SK-N-SH (cell line): ENCODE measurements around the gene AMZ1. TPM values are rescaled to one million over a fixed set of nuclear protein-coding genes. Genes with fewer than 3 reads are reported as not detected.
"Not testable (repeated sequence)": the region's sequence is repeated elsewhere in the genome, so short reads cannot be mapped to it uniquely, and the experiment has no call there.

Experiments
- CTCF ChIA-PET: fragments of 300-600, 350-600 bp; formaldehyde crosslinking; extraction: SDS; loops from one replicate; lab custom pipeline; 2021; lab: Yijun Ruan, JAX
- POLR2A ChIA-PET: fragments of 350-600 bp; sonication (Branson Sonifier 250); formaldehyde crosslinking; extraction: SDS; loops from one replicate; lab custom pipeline; 2020; ENCODE audit warnings: antibody characterized with exemption, inconsistent platforms; lab: Yijun Ruan, JAX
- DNase-seq: peaks from one replicate; pipeline ENCODE4 v3.0.0; 2012
- H2AFZ ChIP-seq: fragments of 200-600 bp; sonication (generic); 2 replicates; pipeline ENCODE4 v1.8.1; 2016; ENCODE audit warnings: antibody characterized with exemption, mild to moderate bottlenecking, low read depth
- H3F3A ChIP-seq: fragments of 200-600 bp; sonication (generic); replicated peaks from 2 replicates; pipeline ENCODE3; 2016; ENCODE audit warnings: antibody characterized with exemption, mild to moderate bottlenecking; ENCODE audit not compliant: insufficient read depth
- H3K27ac ChIP-seq, 2 experiments: fragments of 200-500 bp in 1 of 2; fragments of 200-600 bp in 1 of 2; sonication (Bioruptor generic) in 1 of 2; sonication (generic), shearing (Covaris generic) in 1 of 2; 2 replicates each; pipeline versions ENCODE4 v1.5.1 to v1.6.1; 2014 to 2016; ENCODE audit warnings: low read depth in 2 of 2, inconsistent platforms in 1 of 2, low read length in 1 of 2, mild to moderate bottlenecking in 1 of 2, mixed read lengths in 1 of 2
- H3K27me3 ChIP-seq: fragments of 200-600 bp; sonication (generic), shearing (Covaris generic); 2 replicates; pipeline ENCODE4 v1.6.1; 2016; ENCODE audit warnings: mixed run types; ENCODE audit not compliant: insufficient read depth
- H3K36me3 ChIP-seq, 2 experiments: fragments of 200-500 bp in 1 of 2; fragments of 200-600 bp in 1 of 2; sonication (Bioruptor generic) in 1 of 2; sonication (generic) in 1 of 2; replicated peaks in 1 of 2; 2 replicates each; pipeline versions ENCODE3 to v1.5.1; 2014 to 2016; ENCODE audit warnings: low read length in 1 of 2, mild to moderate bottlenecking in 1 of 2; ENCODE audit not compliant: insufficient read depth in 2 of 2, control insufficient read depth in 1 of 2
- H3K4me1 ChIP-seq, 2 experiments: fragments of 200-500 bp in 1 of 2; fragments of 200-600 bp in 1 of 2; sonication (Bioruptor generic) in 1 of 2; sonication (generic), shearing (Covaris generic) in 1 of 2; 2 replicates each; pipeline versions ENCODE4 v1.5.1 to v1.6.1; 2014 to 2016; ENCODE audit warnings: low read depth in 1 of 2, low read length in 1 of 2, mixed run types in 1 of 2; ENCODE audit not compliant: insufficient read depth in 2 of 2, control insufficient read depth in 1 of 2
- H3K4me2 ChIP-seq: fragments of 200-600 bp; sonication (generic), shearing (Covaris generic); 2 replicates; pipeline ENCODE4 v1.6.1; 2017; ENCODE audit warnings: mixed run types
- H3K4me3 ChIP-seq, 2 experiments: fragments of 200-500 bp in 1 of 2; fragments of 200-600 bp in 1 of 2; sonication (Bioruptor generic) in 1 of 2; sonication (generic), shearing (Covaris generic) in 1 of 2; 2 replicates each; pipeline versions ENCODE4 v1.5.1 to v1.8.1; 2014 to 2016; ENCODE audit warnings: low read depth in 2 of 2, inconsistent platforms in 1 of 2, low read length in 1 of 2, mild to moderate bottlenecking in 1 of 2, mixed read lengths in 1 of 2, moderate library complexity in 1 of 2
- H3K79me2 ChIP-seq: fragments of 200-600 bp; sonication (generic); 2 replicates; pipeline ENCODE4 v1.8.1; 2017; ENCODE audit warnings: mild to moderate bottlenecking; ENCODE audit not compliant: insufficient read depth
- H3K9ac ChIP-seq: fragments of 200-600 bp; sonication (generic); 2 replicates; pipeline ENCODE4 v1.6.1; 2017; ENCODE audit warnings: mixed run types
- H3K9me2 ChIP-seq: fragments of 200-600 bp; sonication (generic); 2 replicates; pipeline ENCODE4 v1.6.1; 2017; ENCODE audit warnings: mixed run types
- H3K9me3 ChIP-seq: fragments of 200-600 bp; sonication (generic); 2 replicates; pipeline ENCODE4 v1.6.1; 2017; ENCODE audit warnings: mixed run types, mild to moderate bottlenecking, moderate library complexity
- H4K20me1 ChIP-seq: fragments of 200-600 bp; sonication (generic); 2 replicates; pipeline ENCODE4 v1.6.1; 2017; ENCODE audit warnings: mild to moderate bottlenecking, mixed run types; ENCODE audit not compliant: insufficient read depth
- CHD2 ChIP-seq: fragments of 150-350 bp; IDR thresholded peaks from 2 replicates; pipeline ENCODE4 v1.6.1; 2018; ENCODE audit warnings: low read length; ENCODE audit not compliant: partially characterized antibody
- EP300 ChIP-seq, 2 experiments: IDR thresholded peaks; 2 replicates each; pipeline versions ENCODE4 v1.4.0 to v1.6.1; 2012; ENCODE audit warnings: borderline replicate concordance in 1 of 2, low read depth in 1 of 2, low read length in 1 of 2
- GABPA ChIP-seq: IDR thresholded peaks from 2 replicates; pipeline ENCODE4 v1.4.0; 2012; ENCODE audit warnings: low read depth, mild to moderate bottlenecking
- GATA2 ChIP-seq: sonication (generic); formaldehyde crosslinking; IDR thresholded peaks from 2 replicates; pipeline ENCODE4 v1.5.0; 2020; ENCODE audit warnings: mild to moderate bottlenecking, missing genetic modification reagents
- MAX ChIP-seq: IDR thresholded peaks from 2 replicates; pipeline ENCODE4 v1.4.0; 2012; ENCODE audit warnings: low read depth
- MEF2A ChIP-seq: IDR thresholded peaks from 2 replicates; pipeline ENCODE4 v1.4.0; 2012; ENCODE audit warnings: low read depth, borderline replicate concordance
- PBX3 ChIP-seq: IDR thresholded peaks from 2 replicates; pipeline ENCODE4; 2012
- POLR2AphosphoS5 ChIP-seq: IDR thresholded peaks from 2 replicates; pipeline ENCODE4 v1.6.1; 2012; ENCODE audit warnings: low read depth, low read length
- RCOR1 ChIP-seq: fragments of 150-350 bp; IDR thresholded peaks from 2 replicates; pipeline ENCODE4 v1.6.1; 2017; ENCODE audit warnings: antibody characterized with exemption, low read length
- REST ChIP-seq: IDR thresholded peaks from 2 replicates; pipeline ENCODE4 v1.6.1; 2012; ENCODE audit warnings: mild to moderate bottlenecking, low read depth, low read length, moderate library complexity
- TCF12 ChIP-seq: IDR thresholded peaks from 2 replicates; pipeline ENCODE4 v1.4.0; 2012
- TEAD4 ChIP-seq: IDR thresholded peaks from 2 replicates; pipeline ENCODE4 v1.4.0; 2012; ENCODE audit warnings: mild to moderate bottlenecking, borderline replicate concordance; ENCODE audit not compliant: insufficient read depth
- YY1 ChIP-seq: IDR thresholded peaks from 2 replicates; pipeline ENCODE4 v1.4.0; 2012; ENCODE audit warnings: low read depth, mild to moderate bottlenecking
- WGBS: methylation state at CpG from one replicate; pipeline ENCODE4 v1.1.6; 2017; ENCODE audit warnings: low lambda C conversion rate; 5-methylcytosine and 5-hydroxymethylcytosine counted together
- polyA plus RNA-seq, 3 experiments: library from polyadenylated mRNA; depleted of rRNA; stranded (reverse); fragments of >200 nt; gene quantifications; 2 replicates each; pipeline ENCODE4 v1.2.3, GENCODE V29; 2012
- TF ChIP-seq, protein P1 (sequence below): IDR thresholded peaks from 2 replicates; pipeline ENCODE4 v1.4.0; 2012; ENCODE audit warnings: low read depth, borderline replicate concordance
- TF ChIP-seq, protein P2 (sequence below): IDR thresholded peaks from 2 replicates; pipeline ENCODE4 v1.4.0; 2012; ENCODE audit warnings: low read depth, borderline replicate concordance
- TF ChIP-seq, protein P3 (sequence below): fragments of 200-600 bp; sonication (generic); IDR thresholded peaks from 2 replicates; pipeline ENCODE4 v1.6.1; 2017; ENCODE audit warnings: antibody characterized with exemption, mild to moderate bottlenecking, moderate library complexity

Gene AMZ1
- polyA plus RNA-seq, 1 of the 3 experiments (the other 2 are of a cell fraction): 0.15 TPM

- no peak for DNase-seq
- Histone ChIP-seq H3K27me3 (peaks cover 15% of the 10 kb centered on the region), H4K20me1 (no peaks in the 10 kb centered on the region), H3K4me2 (no peak overlapping the region), H3K27ac (no peak overlapping the region), H3K9ac (no peak overlapping the region), H3K9me3 (no peaks in the 10 kb centered on the region), H3F3A (no peaks in the 10 kb centered on the region), H2AFZ (no peak overlapping the region), H3K4me1 (peaks cover 3 to 12% of the 10 kb centered on the region in 2 experiments; a peak in 3 of 4 replicates), H3K4me3 (no peak overlapping the region), H3K9me2 (no peaks in the 10 kb centered on the region), H3K36me3 (no peaks in the 10 kb centered on the region), H3K79me2 (no peaks in the 10 kb centered on the region)
- ChIA-PET CTCF (interaction anchor here (1.0 to 15.8 kb wide), 5 partner anchors 10 to 241 kb away, joined by 3 to 204 read pairs (median 3); no protein-coding TSS in a partner anchor), POLR2A (no interaction called here)
- TF ChIP-seq TCF12: no peak
- no peak for TF ChIP-seq EP300 (IDR thresholded peaks at IDR 0.05; ENCODE audit: borderline replicate concordance in 1 of 2, low read depth in 1 of 2, low read length in 1 of 2)
- TF ChIP-seq TEAD4: no peak
- TF ChIP-seq CHD2: no peak
- TF ChIP-seq YY1: no peak
- TF ChIP-seq GABPA: no peak
- no peak for TF ChIP-seq REST
- TF ChIP-seq, protein P1, sequence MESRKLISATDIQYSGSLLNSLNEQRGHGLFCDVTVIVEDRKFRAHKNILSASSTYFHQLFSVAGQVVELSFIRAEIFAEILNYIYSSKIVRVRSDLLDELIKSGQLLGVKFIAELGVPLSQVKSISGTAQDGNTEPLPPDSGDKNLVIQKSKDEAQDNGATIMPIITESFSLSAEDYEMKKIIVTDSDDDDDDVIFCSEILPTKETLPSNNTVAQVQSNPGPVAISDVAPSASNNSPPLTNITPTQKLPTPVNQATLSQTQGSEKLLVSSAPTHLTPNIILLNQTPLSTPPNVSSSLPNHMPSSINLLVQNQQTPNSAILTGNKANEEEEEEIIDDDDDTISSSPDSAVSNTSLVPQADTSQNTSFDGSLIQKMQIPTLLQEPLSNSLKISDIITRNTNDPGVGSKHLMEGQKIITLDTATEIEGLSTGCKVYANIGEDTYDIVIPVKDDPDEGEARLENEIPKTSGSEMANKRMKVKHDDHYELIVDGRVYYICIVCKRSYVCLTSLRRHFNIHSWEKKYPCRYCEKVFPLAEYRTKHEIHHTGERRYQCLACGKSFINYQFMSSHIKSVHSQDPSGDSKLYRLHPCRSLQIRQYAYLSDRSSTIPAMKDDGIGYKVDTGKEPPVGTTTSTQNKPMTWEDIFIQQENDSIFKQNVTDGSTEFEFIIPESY: no peak
- TF ChIP-seq PBX3: no peak
- TF ChIP-seq MAX: no peak
- no peak for TF ChIP-seq GATA2 (CRISPR knock-in tag)
- TF ChIP-seq, protein P2, sequence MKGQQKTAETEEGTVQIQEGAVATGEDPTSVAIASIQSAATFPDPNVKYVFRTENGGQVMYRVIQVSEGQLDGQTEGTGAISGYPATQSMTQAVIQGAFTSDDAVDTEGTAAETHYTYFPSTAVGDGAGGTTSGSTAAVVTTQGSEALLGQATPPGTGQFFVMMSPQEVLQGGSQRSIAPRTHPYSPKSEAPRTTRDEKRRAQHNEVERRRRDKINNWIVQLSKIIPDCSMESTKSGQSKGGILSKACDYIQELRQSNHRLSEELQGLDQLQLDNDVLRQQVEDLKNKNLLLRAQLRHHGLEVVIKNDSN: no peak
- TF ChIP-seq MEF2A: no peak
- TF ChIP-seq, protein P3, sequence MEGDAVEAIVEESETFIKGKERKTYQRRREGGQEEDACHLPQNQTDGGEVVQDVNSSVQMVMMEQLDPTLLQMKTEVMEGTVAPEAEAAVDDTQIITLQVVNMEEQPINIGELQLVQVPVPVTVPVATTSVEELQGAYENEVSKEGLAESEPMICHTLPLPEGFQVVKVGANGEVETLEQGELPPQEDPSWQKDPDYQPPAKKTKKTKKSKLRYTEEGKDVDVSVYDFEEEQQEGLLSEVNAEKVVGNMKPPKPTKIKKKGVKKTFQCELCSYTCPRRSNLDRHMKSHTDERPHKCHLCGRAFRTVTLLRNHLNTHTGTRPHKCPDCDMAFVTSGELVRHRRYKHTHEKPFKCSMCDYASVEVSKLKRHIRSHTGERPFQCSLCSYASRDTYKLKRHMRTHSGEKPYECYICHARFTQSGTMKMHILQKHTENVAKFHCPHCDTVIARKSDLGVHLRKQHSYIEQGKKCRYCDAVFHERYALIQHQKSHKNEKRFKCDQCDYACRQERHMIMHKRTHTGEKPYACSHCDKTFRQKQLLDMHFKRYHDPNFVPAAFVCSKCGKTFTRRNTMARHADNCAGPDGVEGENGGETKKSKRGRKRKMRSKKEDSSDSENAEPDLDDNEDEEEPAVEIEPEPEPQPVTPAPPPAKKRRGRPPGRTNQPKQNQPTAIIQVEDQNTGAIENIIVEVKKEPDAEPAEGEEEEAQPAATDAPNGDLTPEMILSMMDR: no peak
- no peak for TF ChIP-seq RCOR1
- TF ChIP-seq POLR2AphosphoS5: no peak
- 86% methylated on average over 14 of the region's 14 CpGs for WGBS
Measured at GRCh38 chr7:2692543-2692942, 4.5 kb downstream of the AMZ1 start.

GRCh38 chr7:2693420-2694121 lies 5.6 kb downstream of the AMZ1 start:
- H3K9me3 ChIP-seq, POLR2A ChIA-PET, H4K20me1 ChIP-seq, H2AFZ ChIP-seq, H3K27me3 ChIP-seq, H3K4me1 ChIP-seq, H3K4me2 ChIP-seq, H3K4me3 ChIP-seq, H3K36me3 ChIP-seq, H3K27ac ChIP-seq, H3K9ac ChIP-seq, H3F3A ChIP-seq, DNase-seq, H3K9me2 ChIP-seq, H3K79me2 ChIP-seq: not testable (repeated sequence)
- CTCF ChIA-PET: interaction anchor here (1.1 to 15.8 kb wide), 5 partner anchors 12 to 33 kb away, joined by 3 to 204 read pairs (median 3); no protein-coding TSS in a partner anchor
- WGBS: 91% methylated on average over 19 of the region's 19 CpGs
